GM12892 (cell line): Measurements from ENCODE around the gene EFCAB12. TPM values are rescaled to one million over a fixed set of nuclear protein-coding genes. Genes with fewer than 3 reads are reported as not detected.

Source experiments
- DNase-seq: peaks from one replicate; pipeline ENCODE4 v3.0.0; 2011; ENCODE audit not compliant: insufficient read length
- FAIRE-seq: peaks from 2 replicates; lab custom pipeline; 2011; peaks lifted over from hg19 to GRCh38; lab: Jason Lieb, UNC
- POLR2A ChIP-seq: IDR thresholded peaks from 2 replicates; pipeline ENCODE4 v1.6.1; 2011; ENCODE audit warnings: low read depth, low read length, control low read depth
- POLR2AphosphoS5 ChIP-seq: IDR thresholded peaks from 2 replicates; pipeline ENCODE4 v1.6.1; 2011; ENCODE audit warnings: low read depth, low read length, control low read depth
- TAF1 ChIP-seq: IDR thresholded peaks from 2 replicates; pipeline ENCODE4 v1.6.1; 2011; ENCODE audit warnings: low read depth, mild to moderate bottlenecking, control low read depth, low read length, borderline replicate concordance
- polyA plus RNA-seq: library from polyadenylated mRNA; unstranded; fragments of >200 nt; gene quantifications from one replicate; pipeline ENCODE4 v1.2.1, GENCODE V29; 2012; ENCODE audit warnings: missing spikeins, inconsistent platforms; ENCODE audit not compliant: missing spikeins

EFCAB12 gene
- polyA plus RNA-seq, result 0.76 TPM

- DNase-seq (peak; percentile 74), FAIRE-seq (peak; percentile 92)
- TF ChIP-seq POLR2AphosphoS5, result peak; percentile 60; the same call in 1 of the 2 replicates
- peak; percentile 53 for TF ChIP-seq POLR2A
- no peak for TF ChIP-seq TAF1
Measured at GRCh38 chr3:129428376-129429079, at the start of gene EFCAB12. TSS of gene EFCAB12 (minus strand) at chr3:129428636. CDS start at chr3:129428488, 148 bp downstream.

GRCh38 chr3:129476586-129476985, 48.1 kb upstream of the EFCAB12 start:
- DNase-seq (no peak), FAIRE-seq (no peak)
- TF ChIP-seq TAF1 (no peak), POLR2A (no peak), POLR2AphosphoS5 (no peak)

GRCh38 chr3:129475863-129476262, 47.4 kb upstream of the EFCAB12 start:
- DNase-seq (no peak), FAIRE-seq (no peak)
- no peak for TF ChIP-seq TAF1
- TF ChIP-seq POLR2A, result no peak

GRCh38 chr3:129474984-129475804, 46.8 kb upstream of the EFCAB12 start:
- DNase-seq (no peak), FAIRE-seq (no peak)
- no peak for TF ChIP-seq POLR2AphosphoS5
- no peak for TF ChIP-seq TAF1
- TF ChIP-seq POLR2A, result no peak

GRCh38 chr3:129473769-129474152, 45.3 kb upstream of the EFCAB12 start:
- TF ChIP-seq POLR2AphosphoS5 (no peak), POLR2A (no peak), TAF1 (no peak)
- no peak for DNase-seq
- no peak for FAIRE-seq

- no peak for FAIRE-seq
- TF ChIP-seq POLR2A (no peak), POLR2AphosphoS5 (no peak), TAF1 (no peak)
Measured at GRCh38 chr3:129473067-129473768, 44.8 kb upstream of the EFCAB12 start.

GRCh38 chr3:129470861-129471260, 42.4 kb upstream of the EFCAB12 start:
- TF ChIP-seq POLR2A (no peak), POLR2AphosphoS5 (no peak), TAF1 (no peak)
- FAIRE-seq (no peak), DNase-seq (no peak)

More at GRCh38 chr3:129473067-129473768, 44.8 kb upstream of the EFCAB12 start:
- no peak for DNase-seq

- no peak for TF ChIP-seq POLR2AphosphoS5
- no peak for TF ChIP-seq TAF1
- TF ChIP-seq POLR2A, result no peak
- DNase-seq (no peak), FAIRE-seq (no peak)
Measured at GRCh38 chr3:129469026-129469425, 40.6 kb upstream of the EFCAB12 start.

GRCh38 chr3:129467932-129468331, 39.5 kb upstream of the EFCAB12 start:
- DNase-seq (no peak), FAIRE-seq (no peak)
- no peak for TF ChIP-seq POLR2A
- TF ChIP-seq TAF1, result no peak
- no peak for TF ChIP-seq POLR2AphosphoS5

- FAIRE-seq (no peak), DNase-seq (no peak)
- TF ChIP-seq POLR2A, result no peak
- TF ChIP-seq TAF1, result no peak
- TF ChIP-seq POLR2AphosphoS5, result no peak
Measured at GRCh38 chr3:129463716-129464115, 35.3 kb upstream of the EFCAB12 start.

- TF ChIP-seq TAF1 (no peak), POLR2AphosphoS5 (no peak), POLR2A (no peak)
- FAIRE-seq (no peak), DNase-seq (no peak)
Measured at GRCh38 chr3:129463094-129463493, 34.7 kb upstream of the EFCAB12 start.
